Right atrium auricular region (tissue), 2 donors: ENCODE results near the gene LEMD1. TPM values are rescaled to one million over a fixed set of nuclear protein-coding genes. Genes with fewer than 3 reads are reported as not detected.

Experiments
- DNase-seq: peaks from one replicate; pipeline ENCODE4 v3.0.0-alpha.2; 2019; ENCODE audit warnings: low spot score
- H3K27ac ChIP-seq, 2 donors: fragments of 200-600 bp; sonication (generic); 1 replicate in 1 of 2; 2 replicates in 1 of 2; pipeline ENCODE4 v1.5.1; 2016 to 2019
- H3K27me3 ChIP-seq, 2 donors: fragments of 200-600 bp; sonication (generic); one replicate each; pipeline versions ENCODE4 v1.5.1 to v1.6.0; 2017 to 2019
- H3K36me3 ChIP-seq: fragments of 200-600 bp; sonication (generic); one replicate; pipeline ENCODE4 v1.5.1; 2016
- H3K4me1 ChIP-seq, 2 donors: fragments of 200-600 bp; sonication (generic); one replicate each; pipeline versions ENCODE4 v1.5.1 to v1.6.0; 2017 to 2019
- H3K4me3 ChIP-seq, 2 donors: fragments of 200-600 bp; sonication (generic); 1 replicate in 1 of 2; 2 replicates in 1 of 2; pipeline ENCODE4 v1.5.1; 2017 to 2019; ENCODE audit warnings: mild to moderate bottlenecking in 1 of 2, moderate library complexity in 1 of 2
- H3K9me3 ChIP-seq, 2 donors: fragments of 200-600 bp; sonication (generic); one replicate each; pipeline ENCODE4 v1.5.1; 2019
- CTCF ChIP-seq, 2 donors: fragments of 200-600 bp; sonication (generic); IDR thresholded peaks; one replicate each; pipeline ENCODE4 v1.5.1; 2019; ENCODE audit warnings: antibody characterized with exemption in 2 of 2
- total RNA-seq, 2 donors: library from RNA; depleted of rRNA; stranded (reverse); fragments of >200 nt; gene quantifications; one replicate each; pipeline ENCODE4 v1.1.0, GENCODE V29; 2016

Gene LEMD1
- total RNA-seq = not detected

GRCh38 chr1:205421798-205422197, at the start of gene LEMD1:
Gene LEMD1, minus strand, starts transcription at chr1:205422056. Its CDS starts 1,520 bp downstream, at chr1:205420536.
- no peak for DNase-seq
- TF ChIP-seq CTCF (IDR thresholded peaks at IDR 0.05) = no peak
- no peaks in the 10 kb centered on the region for H3K27me3 ChIP-seq
- H3K36me3 ChIP-seq = no peaks in the 10 kb centered on the region
- peaks cover 0 to 2% of the 10 kb centered on the region in 2 donors for H3K4me1 ChIP-seq
- H3K27ac ChIP-seq = peak within 1 kb of the TSS; percentile 11 to 81
- H3K9me3 ChIP-seq = no peaks in the 10 kb centered on the region
- no peak within 1 kb of the TSS for H3K4me3 ChIP-seq

GRCh38 chr1:205470131-205470530, 48.3 kb upstream of the LEMD1 start:
- TF ChIP-seq CTCF (IDR thresholded peaks at IDR 0.05) = no peak

GRCh38 chr1:205466595-205467220, 44.9 kb upstream of the LEMD1 start:
- Histone ChIP-seq H3K4me1 (no peaks in the 10 kb centered on the region), H3K27me3 (no peaks in the 10 kb centered on the region)

More at GRCh38 chr1:205470131-205470530, 48.3 kb upstream of the LEMD1 start:
- Histone ChIP-seq H3K27ac (no peak overlapping the region), H3K27me3 (no peaks in the 10 kb centered on the region), H3K4me3 (no peak overlapping the region), H3K36me3 (no peaks in the 10 kb centered on the region), H3K4me1 (no peaks in the 10 kb centered on the region), H3K9me3 (peaks cover 0 to 3% of the 10 kb centered on the region in 2 donors)
- DNase-seq = no peak

GRCh38 chr1:205465392-205465791, 43.5 kb upstream of the LEMD1 start:
- no peaks in the 10 kb centered on the region for H3K36me3 ChIP-seq
- H3K4me3 ChIP-seq = no peak overlapping the region
- no peak for TF ChIP-seq CTCF (IDR thresholded peaks at IDR 0.05)
- H3K27me3 ChIP-seq = no peaks in the 10 kb centered on the region
- H3K9me3 ChIP-seq = no peaks in the 10 kb centered on the region
- no peak for DNase-seq
- no peaks in the 10 kb centered on the region for H3K4me1 ChIP-seq
- H3K27ac ChIP-seq = no peak overlapping the region

More at GRCh38 chr1:205466595-205467220, 44.9 kb upstream of the LEMD1 start:
- Histone ChIP-seq H3K36me3 (no peaks in the 10 kb centered on the region), H3K4me3 (no peak overlapping the region), H3K9me3 (no peaks in the 10 kb centered on the region), H3K27ac (no peak overlapping the region)
- TF ChIP-seq CTCF (IDR thresholded peaks at IDR 0.05) = no peak
- DNase-seq = no peak

GRCh38 chr1:205458777-205459566, 37.1 kb upstream of the LEMD1 start:
- Histone ChIP-seq H3K4me1 (peaks cover 0 to 26% of the 10 kb centered on the region in 2 donors), H3K27me3 (peaks cover 18 to 44% of the 10 kb centered on the region in 2 donors), H3K4me3 (no peak overlapping the region), H3K9me3 (no peaks in the 10 kb centered on the region), H3K27ac (no peak overlapping the region), H3K36me3 (no peaks in the 10 kb centered on the region)
- DNase-seq = no peak
- no peak for TF ChIP-seq CTCF (IDR thresholded peaks at IDR 0.05)
